SK-N-DZ (cell line): ENCODE data around the gene TBX1.
"Not testable (repeated sequence)": the region's sequence is repeated elsewhere in the genome, so short reads cannot be mapped to it uniquely, and the experiment has no call there.

ENCODE experiments used
- DNase-seq: peaks from one replicate; pipeline ENCODE4 v3.0.0-alpha.2; 2015; ENCODE audit warnings: low spot score

TBX1 gene

DNA sequence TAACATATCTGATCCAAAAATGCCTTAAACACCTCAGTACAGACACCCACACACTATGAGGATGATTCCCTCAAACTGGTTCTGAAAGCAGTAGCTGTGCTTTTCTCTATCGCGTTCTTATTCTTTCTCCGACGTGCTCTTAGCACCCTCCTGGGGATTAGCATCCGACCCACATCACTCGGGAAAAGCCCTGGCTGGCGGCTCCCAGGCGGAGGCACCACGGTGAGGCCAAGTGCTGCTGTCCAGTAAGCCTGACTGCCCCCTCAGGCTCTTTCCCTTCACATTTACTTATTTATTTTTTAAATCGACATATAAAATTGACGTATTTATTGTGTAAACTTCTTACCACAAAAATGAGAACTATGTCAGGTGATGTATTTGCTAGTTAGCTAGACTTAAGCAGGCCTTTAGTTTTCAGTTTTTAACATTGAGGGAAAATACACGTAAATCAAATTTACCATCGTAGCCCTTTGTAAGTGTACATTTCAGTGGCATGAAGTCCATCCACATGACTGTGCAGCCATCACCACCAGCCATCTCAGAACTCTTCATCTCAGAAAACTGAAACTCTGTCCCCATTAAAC lies 19.2 kb downstream of the TBX1 start:
- no peak for DNase-seq

DNA sequence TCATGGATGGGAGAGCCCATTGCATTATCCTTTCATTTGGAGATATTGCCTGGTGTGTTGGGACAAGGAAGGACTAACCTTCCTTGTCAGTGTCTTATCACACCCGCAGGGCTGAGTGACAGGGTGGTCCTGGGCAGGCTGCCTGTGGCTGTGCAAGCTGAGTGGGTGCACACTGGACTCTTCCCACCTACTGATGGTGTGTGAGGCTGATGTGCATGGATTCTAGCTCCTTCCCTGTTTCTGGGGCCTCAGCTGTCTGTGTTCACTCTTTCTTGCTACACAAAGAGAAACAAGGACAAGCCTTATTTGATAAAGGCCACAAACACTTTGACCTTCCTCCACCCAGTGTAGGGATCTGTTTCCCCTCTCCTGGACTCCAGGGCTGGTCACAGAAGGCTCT lies 22.0 kb downstream of the TBX1 start:
- no peak for DNase-seq

DNA sequence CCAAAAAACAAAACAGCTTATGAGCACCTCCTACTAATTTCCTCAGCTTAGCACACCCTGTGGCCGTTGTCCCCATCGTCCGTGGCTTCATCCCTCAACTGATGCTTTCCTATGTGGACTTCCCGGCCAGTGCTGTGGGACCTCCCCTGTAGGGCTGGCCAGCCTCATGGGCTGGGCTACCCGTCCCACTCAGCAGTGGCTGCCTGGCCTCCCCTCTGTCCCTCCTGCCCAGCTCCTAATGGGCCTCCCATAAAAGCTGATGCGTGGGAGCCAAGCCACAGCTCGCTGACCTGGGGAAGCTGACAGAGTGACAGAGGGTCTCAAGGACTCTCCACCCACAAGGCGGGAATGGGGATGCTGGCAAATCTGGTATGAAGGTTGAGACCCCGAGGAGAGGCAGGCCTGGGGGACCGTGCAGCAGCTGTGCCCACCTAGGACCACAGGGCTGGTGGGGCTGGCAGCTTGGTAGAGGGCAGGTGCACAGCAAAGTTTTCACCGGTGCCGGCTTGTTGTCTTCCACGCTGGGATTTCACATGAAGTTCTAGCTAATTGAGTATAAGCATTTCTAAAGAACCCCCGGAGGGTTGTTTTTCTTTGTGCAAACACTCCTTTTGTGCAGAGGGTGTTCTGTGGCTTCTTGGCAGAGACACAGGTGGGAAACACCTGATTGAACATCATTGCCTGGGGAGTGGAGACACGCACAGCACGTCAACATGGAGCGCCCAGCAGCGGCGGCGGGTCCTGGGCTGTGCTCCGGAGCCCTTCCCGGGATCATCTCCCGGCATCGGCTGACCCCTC lies 23.2 kb downstream of the TBX1 start:
- no peak for DNase-seq

DNA sequence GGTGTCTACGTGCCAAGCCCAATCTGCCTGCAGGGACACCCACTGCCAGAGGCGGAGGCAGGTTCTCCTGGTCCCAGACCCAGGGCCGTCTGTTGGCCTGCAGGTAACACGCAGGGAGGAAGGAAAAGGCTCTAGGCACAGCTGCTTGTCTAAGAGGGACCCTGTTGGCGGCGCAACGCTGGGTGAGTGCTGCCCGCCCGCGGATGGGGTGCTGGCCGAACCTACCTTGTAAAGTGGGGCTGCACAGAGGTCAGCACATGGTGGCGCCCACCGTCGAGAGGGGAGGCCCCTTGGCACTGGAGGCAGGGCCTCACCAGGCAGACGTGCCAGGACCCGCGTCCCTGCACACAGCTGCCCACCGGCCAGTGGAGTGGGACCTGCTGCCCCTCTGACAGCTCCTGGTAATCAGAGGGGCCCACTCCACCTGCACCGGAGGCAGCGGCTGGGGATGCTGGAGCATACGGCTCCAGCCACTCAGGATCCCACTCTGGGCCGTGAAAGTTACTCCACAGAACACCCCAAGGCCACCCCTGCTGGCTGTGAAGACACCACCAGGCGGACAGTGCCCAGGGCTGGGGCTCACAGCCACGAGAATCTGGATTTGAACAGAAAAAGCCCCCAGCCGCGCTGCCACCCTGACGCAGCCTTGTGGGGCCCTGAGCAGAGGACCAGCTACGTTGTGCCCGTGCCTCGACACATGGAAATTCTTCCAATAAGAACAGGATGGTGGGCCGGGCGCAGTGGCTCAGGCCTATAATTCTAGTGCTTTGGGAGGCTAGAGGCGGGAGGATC lies 24.0 kb downstream of the TBX1 start:
- DNase-seq, result no peak

DNA sequence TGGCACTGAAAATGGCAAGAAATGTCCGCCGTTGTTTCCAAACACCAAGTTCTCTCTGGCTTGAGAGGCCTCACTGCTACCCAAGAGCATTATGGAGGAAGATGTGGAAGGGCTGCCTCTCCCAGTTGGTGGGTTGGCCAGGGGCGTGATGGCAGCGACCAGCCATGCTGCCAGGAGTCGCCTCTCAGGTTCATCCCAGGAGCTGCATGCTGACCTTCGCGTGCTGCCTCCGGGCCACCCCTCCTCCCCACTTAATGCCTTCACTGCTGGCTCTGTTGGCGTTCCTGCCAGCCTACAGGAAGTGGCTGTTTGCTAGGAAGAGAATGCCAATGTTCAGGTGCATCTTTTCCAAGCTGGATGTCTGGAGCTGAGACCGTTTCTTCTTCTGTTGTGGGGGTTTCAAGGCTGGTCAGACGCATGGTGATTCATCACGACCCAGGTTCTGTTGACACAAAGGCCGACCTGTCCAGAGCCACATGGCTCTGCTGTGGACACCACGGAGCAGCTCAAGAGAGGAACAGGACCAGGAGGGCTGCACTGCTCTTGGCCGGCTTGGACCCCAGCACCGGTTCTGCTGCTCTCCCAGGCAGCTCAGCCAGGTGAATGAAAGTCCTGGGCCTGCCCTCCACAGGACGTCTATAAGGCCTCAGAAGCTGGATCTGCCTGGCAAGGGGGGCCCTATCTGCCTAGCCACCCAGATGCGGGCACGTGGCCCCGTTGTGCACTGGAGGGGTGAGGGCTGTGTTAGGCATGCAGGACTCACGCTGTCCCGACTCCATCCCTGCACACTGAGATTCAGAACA lies 25.1 kb downstream of the TBX1 start:
- no peak for DNase-seq

DNA sequence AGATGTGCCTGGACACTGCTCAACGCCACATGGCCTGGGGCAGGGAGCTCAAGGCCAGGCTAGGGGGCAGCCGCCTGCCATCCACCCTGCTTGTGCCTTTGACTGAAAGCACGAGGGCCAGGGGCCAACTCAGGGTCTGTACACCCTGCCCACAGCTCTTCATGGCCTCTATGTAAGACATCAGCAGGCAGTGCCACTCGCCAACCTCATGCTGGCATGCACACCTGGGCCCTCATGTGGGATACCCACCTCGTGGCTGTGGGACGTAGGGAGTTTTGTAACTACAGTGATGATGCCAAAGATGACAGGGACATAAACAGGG lies 25.6 kb downstream of the TBX1 start:
- DNase-seq, result no peak

DNA sequence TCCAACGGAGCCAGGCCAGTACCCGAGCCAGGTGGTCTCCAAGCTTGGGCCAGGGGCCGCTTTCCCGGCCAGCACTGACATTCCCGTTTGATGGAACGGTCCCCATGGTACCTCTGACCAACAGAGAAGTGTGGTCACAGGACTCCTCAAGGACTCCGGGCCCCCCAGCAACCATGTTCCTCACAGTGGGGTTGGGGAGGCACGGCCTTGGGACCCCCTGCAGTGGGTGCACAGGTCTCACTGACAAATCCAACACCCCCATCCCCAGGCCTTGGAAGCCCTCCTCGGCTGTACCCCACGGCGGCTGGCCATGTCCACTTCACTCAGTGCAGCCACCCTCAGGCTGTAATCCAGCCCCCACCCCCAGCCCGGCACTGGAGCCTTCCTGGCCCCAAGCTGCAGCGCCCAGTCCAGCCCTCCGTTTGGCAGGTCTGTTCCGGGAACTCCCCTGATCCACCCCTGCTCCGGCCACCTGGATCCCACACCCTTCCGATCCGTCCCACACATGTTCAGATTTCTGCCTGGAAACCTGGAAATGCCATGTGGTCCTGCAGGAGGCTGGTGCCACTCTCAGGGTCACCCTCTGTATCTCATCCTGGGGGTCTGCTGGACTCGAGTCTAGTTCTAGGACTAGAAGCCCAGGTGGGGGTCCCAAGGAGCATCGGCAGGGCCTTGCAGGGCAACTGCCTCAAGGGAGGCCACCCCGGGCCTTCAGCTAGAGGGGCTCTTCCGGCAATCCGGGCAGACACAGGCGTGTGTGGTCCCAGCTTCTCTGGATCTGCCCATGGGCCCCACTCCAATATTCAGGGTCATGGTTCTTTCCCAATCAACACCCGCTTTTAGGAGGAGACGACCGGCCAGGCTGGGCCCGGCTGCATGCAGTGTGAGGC lies 26.6 kb downstream of the TBX1 start:
- DNase-seq, result no peak

DNA sequence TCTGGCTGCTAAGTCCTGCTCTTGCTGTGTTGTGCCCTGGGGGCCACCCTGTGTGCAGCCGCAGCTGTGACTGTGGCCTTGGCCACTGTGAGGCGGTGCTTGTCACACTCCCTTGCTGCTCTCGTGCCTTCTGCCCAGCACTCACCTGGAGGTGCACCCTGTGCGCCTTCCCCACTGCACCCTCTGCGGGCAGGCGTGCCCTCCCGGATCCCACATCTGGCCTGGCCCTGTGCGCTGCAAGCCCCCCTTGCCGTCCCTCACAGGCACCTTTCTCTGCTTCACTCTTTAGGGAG lies 27.2 kb downstream of the TBX1 start:
- no peak for DNase-seq

DNA sequence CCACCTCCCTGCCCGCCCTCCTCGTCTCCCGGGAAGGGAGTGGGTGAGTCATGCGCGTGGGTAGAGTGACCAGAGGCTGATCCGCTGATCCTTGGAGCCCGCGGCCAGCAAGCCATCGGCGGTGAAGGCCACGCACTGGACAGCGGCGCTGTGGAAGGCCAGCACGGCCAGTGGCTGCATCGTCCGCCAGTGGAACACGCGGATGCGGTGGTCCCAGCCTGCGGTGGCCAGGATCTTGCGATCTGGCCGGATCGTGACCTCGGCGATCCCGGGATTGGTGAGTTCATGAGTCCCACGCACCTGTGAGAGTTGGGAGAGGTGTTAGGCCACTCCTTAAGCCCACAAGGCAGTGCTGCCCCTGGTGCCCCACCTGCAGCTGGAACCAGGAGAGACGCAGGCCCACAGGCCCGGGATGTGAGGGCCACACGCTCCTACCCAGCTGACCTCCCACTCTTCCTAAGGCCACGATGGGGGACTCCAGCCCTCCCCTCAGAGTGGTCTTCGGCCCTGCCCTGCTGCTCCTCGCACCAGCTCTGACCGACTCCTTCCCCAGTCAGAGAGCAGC lies 28.2 kb downstream of the TBX1 start:
- no peak for DNase-seq

DNA sequence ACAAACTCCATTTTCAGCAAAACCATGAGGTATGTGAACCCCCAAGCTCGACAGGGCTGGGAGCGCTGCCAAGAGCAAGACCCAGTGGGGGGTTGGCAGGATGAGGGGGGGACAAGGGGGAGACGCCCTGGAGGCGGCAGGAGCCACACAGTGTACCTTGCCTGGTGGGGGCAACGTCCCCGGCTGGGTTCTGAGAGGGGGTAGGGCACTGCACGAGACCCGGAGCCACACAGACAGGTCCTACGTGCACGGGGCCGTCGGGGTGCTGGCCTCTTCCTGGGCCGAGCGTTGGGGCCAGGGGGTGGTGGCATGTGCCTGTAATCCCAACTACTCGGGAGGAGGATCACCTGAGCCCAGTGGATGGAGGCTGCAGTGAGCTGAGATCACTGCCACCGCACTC lies 28.8 kb downstream of the TBX1 start:
- no peak for DNase-seq

DNA sequence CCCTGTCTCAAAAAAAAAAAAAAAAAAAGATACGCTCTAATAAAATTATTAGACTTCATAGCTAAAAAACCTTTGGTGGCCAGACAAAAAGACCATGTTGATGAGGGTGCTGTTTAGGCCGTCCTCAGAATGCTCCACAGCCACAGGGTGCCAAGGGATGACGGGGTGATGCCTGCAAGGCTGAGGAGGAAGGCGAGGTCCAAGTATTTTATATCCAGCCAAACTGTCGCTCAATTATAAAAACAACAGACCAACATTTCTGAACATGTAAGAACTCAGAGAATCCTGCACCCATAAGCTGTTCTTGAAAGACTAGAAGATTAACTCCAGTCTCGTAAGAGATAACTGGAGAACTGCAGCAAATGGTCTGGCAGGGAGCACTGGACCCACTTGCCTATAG lies 29.2 kb downstream of the TBX1 start:
- no peak for DNase-seq

DNA sequence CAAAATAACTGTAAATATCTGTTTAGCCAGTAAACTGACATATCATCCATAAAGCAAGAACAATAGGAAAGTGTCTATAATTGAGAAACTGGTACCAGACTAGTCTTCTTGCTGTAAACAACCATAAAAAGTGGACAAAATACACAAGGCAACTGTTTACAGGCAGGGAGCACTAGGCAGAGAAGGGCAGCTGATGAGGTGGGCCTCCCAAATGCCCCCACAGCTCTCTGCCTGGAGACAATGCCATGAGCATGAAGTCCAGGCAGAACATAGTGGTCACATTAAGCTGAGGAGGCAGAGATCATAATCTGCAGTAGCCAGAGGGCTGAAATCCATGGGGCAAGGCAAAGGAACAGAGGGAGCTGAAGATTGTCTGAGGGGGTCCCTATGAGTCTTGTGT lies 30.7 kb downstream of the TBX1 start:
- no peak for DNase-seq

DNA sequence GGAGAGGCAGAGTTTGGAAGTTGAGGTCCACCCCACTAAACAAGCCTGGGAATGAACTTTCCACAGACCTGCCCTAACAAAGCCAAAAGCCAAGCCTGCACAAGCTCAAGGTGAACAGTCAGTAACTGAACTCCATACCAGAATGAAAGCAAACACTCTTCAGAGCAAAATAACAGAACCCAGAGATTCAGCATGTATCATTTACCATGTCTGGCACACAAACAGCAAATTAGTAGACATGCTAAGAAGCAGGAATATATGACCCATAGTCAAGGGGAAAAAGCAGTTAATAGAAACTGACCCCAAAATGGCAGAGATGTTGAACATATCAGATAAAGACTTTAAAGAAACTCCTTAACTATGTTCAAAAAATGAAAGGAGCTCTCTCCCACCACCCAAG lies 31.3 kb downstream of the TBX1 start:
- DNase-seq, result no peak

DNA sequence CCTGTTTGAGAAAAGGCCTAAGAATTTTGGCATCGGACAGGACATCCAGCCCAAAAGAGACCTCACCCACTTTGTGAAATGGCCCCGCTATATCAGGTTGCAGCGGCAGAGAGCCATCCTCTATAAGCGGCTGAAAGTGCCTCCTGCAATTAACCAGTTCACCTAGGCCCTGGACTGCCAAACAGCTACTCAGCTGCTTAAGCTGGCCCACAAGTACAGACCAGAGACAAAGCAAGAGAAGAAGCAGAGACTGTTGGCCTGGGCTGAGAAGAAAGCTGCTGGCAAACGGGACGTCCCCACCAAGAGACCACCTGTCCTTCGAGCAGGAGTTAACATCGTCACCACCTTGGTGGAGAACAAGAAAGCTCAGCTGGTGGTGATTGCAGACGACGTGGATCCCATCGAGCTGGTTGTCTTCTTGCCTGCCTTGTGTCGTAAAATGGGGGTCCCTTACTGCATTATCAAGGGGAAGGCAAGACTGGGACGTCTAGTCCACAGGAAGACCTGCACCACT lies 31.9 kb downstream of the TBX1 start:
- not testable (repeated sequence) for DNase-seq

DNA sequence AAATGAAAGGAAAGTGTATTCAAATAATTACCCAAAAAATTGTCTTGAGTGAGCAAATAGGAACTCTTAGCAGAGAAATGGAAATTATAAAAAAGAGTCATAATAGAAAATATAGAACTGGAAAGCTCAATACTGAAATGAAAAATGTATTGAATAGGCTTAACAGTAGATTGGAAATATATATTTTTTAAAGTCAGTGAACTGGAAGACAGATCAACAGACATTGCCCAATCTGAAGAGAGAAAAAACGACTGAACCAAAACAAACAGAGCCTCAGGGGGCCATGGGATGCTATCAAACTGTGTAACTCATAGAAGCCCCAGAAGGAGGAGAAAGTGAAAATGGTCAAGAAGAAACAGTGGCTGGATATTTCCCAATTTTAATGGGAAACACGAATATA lies 32.6 kb downstream of the TBX1 start:
- DNase-seq, result no peak

DNA sequence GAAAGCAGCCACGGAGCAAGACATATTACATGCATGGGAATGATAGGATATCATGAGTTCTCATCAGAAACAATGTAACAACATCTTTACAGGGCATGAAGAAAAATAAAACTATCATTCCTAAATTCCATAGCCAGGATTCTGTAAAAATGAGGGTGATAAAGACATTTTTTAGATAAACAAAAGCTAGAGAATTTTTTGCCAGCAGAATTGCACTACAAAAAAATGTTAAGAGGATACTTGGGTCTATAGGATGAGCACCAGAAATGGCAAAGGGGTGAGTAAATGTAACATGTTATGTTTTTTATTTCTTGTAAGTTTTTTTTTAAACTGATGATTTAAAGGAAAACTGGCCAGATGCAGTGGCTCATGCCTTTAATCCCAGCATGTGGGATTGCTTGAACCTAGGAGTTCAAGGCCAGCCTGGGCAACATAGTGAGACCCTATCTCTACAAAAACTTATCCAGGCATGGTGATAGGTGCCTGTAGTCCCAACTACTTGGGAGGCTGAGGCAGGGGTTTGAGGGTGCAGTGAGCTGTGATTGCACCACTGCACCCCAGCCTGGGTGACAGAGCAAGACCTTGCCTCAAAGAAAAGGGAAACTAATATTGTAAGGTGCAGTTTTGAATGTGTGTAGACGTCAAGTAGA lies 33.2 kb downstream of the TBX1 start:
- no peak for DNase-seq

DNA sequence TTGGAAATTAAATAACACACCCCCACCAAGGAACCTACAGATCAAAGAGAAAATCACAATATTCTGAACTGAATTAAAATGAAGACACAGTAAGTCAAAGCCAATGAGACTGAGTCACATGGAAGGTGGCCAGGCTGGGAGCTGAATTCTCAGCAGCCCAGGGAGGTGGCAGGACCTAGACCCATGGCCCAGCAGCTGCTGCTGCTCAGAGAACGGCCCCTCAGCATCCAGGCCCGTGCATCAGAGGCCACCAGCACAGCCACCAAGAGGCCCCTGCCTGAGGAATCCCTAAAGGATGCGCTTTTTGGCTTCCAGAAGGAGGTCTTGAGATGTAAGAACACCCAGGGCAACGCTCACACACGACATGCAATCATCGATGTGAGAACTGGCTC lies 35.0 kb downstream of the TBX1 start:
- DNase-seq, result no peak

DNA sequence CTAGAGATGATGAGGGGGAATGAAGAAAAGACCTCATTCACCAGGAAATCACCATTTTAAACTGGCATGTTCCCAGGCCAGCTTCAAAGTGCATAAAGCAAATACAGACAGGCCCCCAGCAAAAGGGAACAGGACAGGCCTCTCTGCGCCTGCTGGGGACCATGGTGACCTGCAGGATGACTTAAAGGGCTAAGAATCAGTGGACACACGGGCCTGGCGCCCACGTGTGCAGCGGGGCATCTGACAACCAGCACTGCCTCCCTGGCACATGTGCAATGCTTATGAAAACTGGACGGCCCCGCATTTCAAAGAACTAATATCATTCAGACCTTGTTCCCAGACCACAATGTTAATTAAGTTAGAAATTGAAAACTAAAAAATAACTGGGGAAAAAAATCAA lies 35.6 kb downstream of the TBX1 start:
- no peak for DNase-seq

DNA sequence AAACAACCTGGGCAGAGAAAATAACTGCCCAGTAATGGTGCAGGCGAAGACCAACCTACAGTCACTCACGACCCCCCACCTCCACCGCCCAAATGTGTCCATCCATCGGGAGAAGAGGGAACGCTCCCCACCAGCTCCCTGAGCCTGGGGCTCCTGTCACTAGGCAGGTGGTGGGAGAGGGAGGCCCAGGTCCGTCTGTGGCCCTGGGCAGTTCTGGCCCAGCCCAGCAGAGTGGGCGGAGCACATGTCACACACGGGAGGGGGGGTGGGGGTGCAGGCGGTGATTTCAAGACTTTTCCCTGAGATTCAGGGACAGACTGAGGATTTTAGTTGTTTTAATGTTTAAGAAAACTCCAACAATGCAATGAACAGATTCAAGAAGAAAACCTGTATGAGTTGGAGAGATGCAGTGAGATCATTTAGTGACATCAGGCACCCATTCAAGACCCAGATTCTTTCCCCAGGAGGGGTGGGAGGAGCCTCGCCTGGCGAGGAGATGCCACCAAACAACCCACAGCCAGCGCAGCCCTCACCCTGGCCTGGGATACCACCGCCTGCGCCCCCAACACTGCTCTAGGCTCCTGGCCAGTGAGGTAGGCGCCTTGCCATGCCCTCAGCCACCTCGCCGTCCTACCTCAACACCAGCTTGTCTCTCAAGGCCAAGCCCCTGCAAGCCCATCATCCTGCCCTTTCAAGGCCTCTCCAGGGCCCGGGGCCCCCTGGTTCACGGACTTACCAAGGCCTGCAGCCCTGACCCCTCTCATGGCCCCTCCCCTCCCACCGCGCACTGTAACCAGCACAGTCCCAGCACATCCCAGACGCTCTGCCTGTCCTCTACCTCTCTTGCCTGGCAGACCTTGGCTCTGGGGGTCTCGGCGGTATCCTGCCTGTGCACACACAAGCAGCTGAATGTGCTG lies 36.8 kb downstream of the TBX1 start:
- no peak for DNase-seq
